T-helper 1 cell treated with Interleukin-12 subunit alpha and Interleukin-12 subunit beta and Interleukin-4 antibody, amounts not matched to agents 30 μg/mL and 1 μg/mL, for 36 hours (primary cell): ENCODE results near the gene CCL19.

Source experiments
- H3K27ac Mint-ChIP-seq: one replicate; pipeline ENCODE4 v1.8.0; 2021; ENCODE audit warnings: mild to moderate bottlenecking, mixed read lengths
- H3K27me3 Mint-ChIP-seq: one replicate; pipeline ENCODE4 v1.8.0; 2021; ENCODE audit warnings: low read depth, mixed read lengths
- H3K36me3 Mint-ChIP-seq: one replicate; pipeline ENCODE4 v1.8.0; 2021; ENCODE audit warnings: low read depth, mixed read lengths
- H3K4me1 Mint-ChIP-seq: one replicate; pipeline ENCODE4 v1.8.0; 2021; ENCODE audit warnings: low read depth, mixed read lengths
- H3K4me3 Mint-ChIP-seq: one replicate; pipeline ENCODE4 v1.8.0; 2021; ENCODE audit warnings: mild to moderate bottlenecking, moderate library complexity, mixed read lengths
- H3K9me3 Mint-ChIP-seq: one replicate; pipeline ENCODE4 v1.8.0; 2021; ENCODE audit warnings: mixed read lengths

The CCL19 gene

GRCh38 chr9:34686231-34686630 lies 4.8 kb downstream of the CCL19 start:
- H3K27ac Mint-ChIP-seq = no peak overlapping the region
- H3K36me3 Mint-ChIP-seq = no peaks in the 10 kb centered on the region
- no peaks in the 10 kb centered on the region for H3K27me3 Mint-ChIP-seq
- H3K4me1 Mint-ChIP-seq = no peaks in the 10 kb centered on the region
- no peak overlapping the region for H3K4me3 Mint-ChIP-seq
- no peaks in the 10 kb centered on the region for H3K9me3 Mint-ChIP-seq

- H3K4me1 Mint-ChIP-seq = no peaks in the 10 kb centered on the region
- no peak overlapping the region for H3K27ac Mint-ChIP-seq
- H3K4me3 Mint-ChIP-seq = no peak overlapping the region
- H3K27me3 Mint-ChIP-seq = no peaks in the 10 kb centered on the region
- H3K36me3 Mint-ChIP-seq = no peaks in the 10 kb centered on the region
- no peaks in the 10 kb centered on the region for H3K9me3 Mint-ChIP-seq
Observed at GRCh38 chr9:34685591-34685990, 5.5 kb downstream of the CCL19 start.

GRCh38 chr9:34684816-34685215 lies 6.3 kb downstream of the CCL19 start:
- Mint-ChIP-seq H3K36me3 (no peaks in the 10 kb centered on the region), H3K27me3 (no peaks in the 10 kb centered on the region), H3K9me3 (no peaks in the 10 kb centered on the region), H3K27ac (no peak overlapping the region), H3K4me3 (no peak overlapping the region), H3K4me1 (no peaks in the 10 kb centered on the region)

GRCh38 chr9:34684145-34684544 lies 6.9 kb downstream of the CCL19 start:
- H3K4me1 Mint-ChIP-seq = no peaks in the 10 kb centered on the region
- H3K4me3 Mint-ChIP-seq = no peak overlapping the region
- no peak overlapping the region for H3K27ac Mint-ChIP-seq
- H3K36me3 Mint-ChIP-seq = no peaks in the 10 kb centered on the region
- no peaks in the 10 kb centered on the region for H3K9me3 Mint-ChIP-seq
- H3K27me3 Mint-ChIP-seq = no peaks in the 10 kb centered on the region

GRCh38 chr9:34675869-34676268 lies 15.2 kb downstream of the CCL19 start:
- H3K4me1 Mint-ChIP-seq = no peaks in the 10 kb centered on the region
- H3K4me3 Mint-ChIP-seq = no peak overlapping the region
- no peaks in the 10 kb centered on the region for H3K36me3 Mint-ChIP-seq
- H3K9me3 Mint-ChIP-seq = no peaks in the 10 kb centered on the region
- no peaks in the 10 kb centered on the region for H3K27me3 Mint-ChIP-seq
- H3K27ac Mint-ChIP-seq = no peak overlapping the region

- no peaks in the 10 kb centered on the region for H3K9me3 Mint-ChIP-seq
- peaks cover 1% of the 10 kb centered on the region for H3K36me3 Mint-ChIP-seq
- H3K27me3 Mint-ChIP-seq = no peaks in the 10 kb centered on the region
- H3K27ac Mint-ChIP-seq = no peak overlapping the region
- H3K4me1 Mint-ChIP-seq = no peaks in the 10 kb centered on the region
- H3K4me3 Mint-ChIP-seq = no peak overlapping the region
Observed at GRCh38 chr9:34675048-34675714, 15.9 kb downstream of the CCL19 start.

GRCh38 chr9:34674440-34674839 lies 16.6 kb downstream of the CCL19 start:
- Mint-ChIP-seq H3K9me3 (peaks cover 4% of the 10 kb centered on the region), H3K36me3 (peaks cover 3% of the 10 kb centered on the region), H3K27me3 (no peaks in the 10 kb centered on the region), H3K4me1 (no peaks in the 10 kb centered on the region), H3K27ac (no peak overlapping the region), H3K4me3 (no peak overlapping the region)

GRCh38 chr9:34671307-34671706 lies 19.8 kb downstream of the CCL19 start:
- H3K27me3 Mint-ChIP-seq = no peaks in the 10 kb centered on the region

GRCh38 chr9:34669809-34670562 lies 21.1 kb downstream of the CCL19 start:
- peaks cover 10% of the 10 kb centered on the region for H3K4me1 Mint-ChIP-seq
- H3K27ac Mint-ChIP-seq = no peak overlapping the region
- H3K36me3 Mint-ChIP-seq = peaks cover 12% of the 10 kb centered on the region
- no peaks in the 10 kb centered on the region for H3K27me3 Mint-ChIP-seq
- H3K4me3 Mint-ChIP-seq = no peak overlapping the region
- peaks cover 9% of the 10 kb centered on the region for H3K9me3 Mint-ChIP-seq

More at GRCh38 chr9:34671307-34671706, 19.8 kb downstream of the CCL19 start:
- Mint-ChIP-seq H3K4me1 (peaks cover 6% of the 10 kb centered on the region), H3K9me3 (peaks cover 9% of the 10 kb centered on the region), H3K4me3 (no peak overlapping the region), H3K36me3 (peaks cover 12% of the 10 kb centered on the region), H3K27ac (no peak overlapping the region)

- Mint-ChIP-seq H3K4me1 (peaks cover 40% of the 10 kb centered on the region), H3K9me3 (peaks cover 9% of the 10 kb centered on the region), H3K27ac (peak overlapping the region; percentile 87), H3K4me3 (peak overlapping the region; percentile 86), H3K36me3 (peaks cover 24% of the 10 kb centered on the region), H3K27me3 (no peaks in the 10 kb centered on the region)
Observed at GRCh38 chr9:34665381-34666250, 25.5 kb downstream of the CCL19 start.

- peaks cover 9% of the 10 kb centered on the region for H3K9me3 Mint-ChIP-seq
- H3K27me3 Mint-ChIP-seq = no peaks in the 10 kb centered on the region
- peak overlapping the region; percentile 86 for H3K4me3 Mint-ChIP-seq
- peak overlapping the region; percentile 87 for H3K27ac Mint-ChIP-seq
- peaks cover 41% of the 10 kb centered on the region for H3K4me1 Mint-ChIP-seq
- H3K36me3 Mint-ChIP-seq = peaks cover 25% of the 10 kb centered on the region
Observed at GRCh38 chr9:34665067-34665380, 26.1 kb downstream of the CCL19 start.

- Mint-ChIP-seq H3K36me3 (peaks cover 24% of the 10 kb centered on the region), H3K4me1 (peaks cover 41% of the 10 kb centered on the region), H3K9me3 (peaks cover 5% of the 10 kb centered on the region), H3K27ac (peak overlapping the region; percentile 64), H3K27me3 (no peaks in the 10 kb centered on the region), H3K4me3 (peak overlapping the region; percentile 86)
Observed at GRCh38 chr9:34664281-34665066, 26.6 kb downstream of the CCL19 start.

- Mint-ChIP-seq H3K4me1 (peaks cover 41% of the 10 kb centered on the region), H3K27me3 (no peaks in the 10 kb centered on the region), H3K27ac (peak overlapping the region; percentile 82), H3K4me3 (peak overlapping the region; percentile 52), H3K9me3 (no peaks in the 10 kb centered on the region), H3K36me3 (peaks cover 14% of the 10 kb centered on the region)
Observed at GRCh38 chr9:34663303-34663605, 27.8 kb downstream of the CCL19 start.
